HEK293 (cell line): ENCODE results near the gene LDHD.

Experiments
- ZNF837 ChIP-seq: fragments of 450-650 bp; formaldehyde crosslinking; IDR thresholded peaks from 2 replicates; pipeline ENCODE4 v1.5.1; 2016; ENCODE audit warnings: missing biosample characterization, missing genetic modification characterization
- ZSCAN5A ChIP-seq: fragments of 450-650 bp; formaldehyde crosslinking; IDR thresholded peaks from 2 replicates; pipeline ENCODE4 v1.5.1; 2016; ENCODE audit warnings: missing biosample characterization, missing genetic modification characterization

GRCh38 chr16:75151798-75152197 lies 35.2 kb upstream of the LDHD start:
- TF ChIP-seq ZSCAN5A (tag by site-specific recombination) (no peak), ZNF837 (tag by site-specific recombination) (no peak)
